Stimulated activated CD8-positive, alpha-beta memory T cell treated with anti-CD3 and anti-CD28 coated beads, Interleukin-15, amount 100 ng/mL, for 24 hours (primary cell): Measurements from ENCODE around the gene TLE3.
"Not testable (repeated sequence)": the region's sequence is repeated elsewhere in the genome, so short reads cannot be mapped to it uniquely, and the experiment has no call there.

Source experiments
- DNase-seq: peaks from one replicate; pipeline ENCODE4 v3.0.0-alpha.2; 2020; ENCODE audit warnings: low read depth

The TLE3 gene

GRCh38 chr15:70097321-70098152, at the start of gene TLE3:
Gene TLE3 (minus strand): TSS chr15:70097917. CDS start chr15:70096798, 1,119 bp downstream.
- DNase-seq = peak; percentile 91

- DNase-seq = no peak
Measured at GRCh38 chr15:70147178-70147760, 49.6 kb upstream of the TLE3 start.

- no peak for DNase-seq
Measured at GRCh38 chr15:70146771-70147170, 49.1 kb upstream of the TLE3 start.

- no peak for DNase-seq
Measured at GRCh38 chr15:70146162-70146561, 48.4 kb upstream of the TLE3 start.

GRCh38 chr15:70145261-70145660, 47.5 kb upstream of the TLE3 start:
- no peak for DNase-seq

- DNase-seq = no peak
Measured at GRCh38 chr15:70142322-70143191, 44.8 kb upstream of the TLE3 start.

GRCh38 chr15:70142072-70142321, 44.3 kb upstream of the TLE3 start:
- DNase-seq = no peak

GRCh38 chr15:70141376-70142071, 43.8 kb upstream of the TLE3 start:
- no peak for DNase-seq

- no peak for DNase-seq
Measured at GRCh38 chr15:70140543-70141375, 43.0 kb upstream of the TLE3 start.

- no peak for DNase-seq
Measured at GRCh38 chr15:70140025-70140542, 42.4 kb upstream of the TLE3 start.

GRCh38 chr15:70137967-70138366, 40.2 kb upstream of the TLE3 start:
- no peak for DNase-seq

- DNase-seq = not testable (repeated sequence)
Measured at GRCh38 chr15:70137021-70137420, 39.3 kb upstream of the TLE3 start.

GRCh38 chr15:70133781-70134421, 36.2 kb upstream of the TLE3 start:
- DNase-seq = no peak

- no peak for DNase-seq
Measured at GRCh38 chr15:70133296-70133695, 35.6 kb upstream of the TLE3 start.

GRCh38 chr15:70132571-70132970, 34.9 kb upstream of the TLE3 start:
- no peak for DNase-seq

- no peak for DNase-seq
Measured at GRCh38 chr15:70132139-70132538, 34.4 kb upstream of the TLE3 start.

- no peak for DNase-seq
Measured at GRCh38 chr15:70128414-70129140, 30.9 kb upstream of the TLE3 start.

- DNase-seq = no peak
Measured at GRCh38 chr15:70127770-70128413, 30.2 kb upstream of the TLE3 start.

- no peak for DNase-seq
Measured at GRCh38 chr15:70127288-70127746, 29.6 kb upstream of the TLE3 start.
